ENCODE results near the gene PHYH.
"Not testable (repeated sequence)": the region's sequence is repeated elsewhere in the genome, so short reads cannot be mapped to it uniquely, and the experiment has no call there.

PHYH gene

DNA sequence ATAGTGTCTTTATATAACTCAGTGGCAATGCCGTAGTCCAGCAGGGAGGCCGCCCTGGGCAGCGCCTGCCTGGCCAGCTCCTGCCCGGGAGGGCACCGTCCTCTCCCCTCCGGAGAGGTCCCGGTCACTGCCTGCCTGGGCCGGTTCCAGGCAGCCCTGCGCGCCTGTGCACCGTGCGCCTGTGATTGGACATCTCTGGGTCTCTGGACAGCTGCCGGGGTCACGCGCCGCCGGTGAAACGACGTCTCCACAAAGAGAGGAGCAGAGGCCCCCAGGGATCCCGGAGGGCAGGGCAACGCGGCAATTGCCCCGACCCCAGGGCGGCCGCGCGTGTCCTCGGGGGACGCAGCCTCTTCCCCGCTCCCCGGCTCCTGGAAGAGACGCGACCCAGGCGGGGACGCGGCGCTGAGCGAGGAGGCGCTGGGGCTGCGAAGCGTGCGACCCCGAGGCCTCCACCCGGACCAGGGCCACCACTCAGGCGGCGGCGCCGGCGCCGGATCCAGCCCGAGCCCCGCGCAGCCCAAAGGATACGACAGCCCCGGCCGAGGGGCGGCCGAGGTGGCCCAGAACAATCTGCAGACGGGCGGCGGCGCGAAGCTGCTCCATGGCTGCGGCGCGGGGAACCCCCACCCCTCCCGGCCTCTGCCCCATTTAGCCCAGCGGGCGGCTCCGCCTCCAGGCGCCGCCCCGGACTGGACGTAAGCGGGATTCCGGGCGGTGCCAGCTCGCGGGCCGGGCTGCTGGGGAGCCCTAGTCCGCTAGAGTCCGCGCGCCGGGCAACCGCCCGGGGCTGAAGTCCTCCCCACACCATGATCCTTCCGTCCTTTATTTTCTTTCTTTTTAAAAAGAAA, at the start of gene PHYH:
TSS of gene PHYH (minus strand) at position 628 of the 851 bp plus-strand sequence. CDS start at position 606, 22 bp downstream.
- DNase-seq (ENCODE audit: low read depth in 2 of 2), result peak; percentile 23 to 24

DNA sequence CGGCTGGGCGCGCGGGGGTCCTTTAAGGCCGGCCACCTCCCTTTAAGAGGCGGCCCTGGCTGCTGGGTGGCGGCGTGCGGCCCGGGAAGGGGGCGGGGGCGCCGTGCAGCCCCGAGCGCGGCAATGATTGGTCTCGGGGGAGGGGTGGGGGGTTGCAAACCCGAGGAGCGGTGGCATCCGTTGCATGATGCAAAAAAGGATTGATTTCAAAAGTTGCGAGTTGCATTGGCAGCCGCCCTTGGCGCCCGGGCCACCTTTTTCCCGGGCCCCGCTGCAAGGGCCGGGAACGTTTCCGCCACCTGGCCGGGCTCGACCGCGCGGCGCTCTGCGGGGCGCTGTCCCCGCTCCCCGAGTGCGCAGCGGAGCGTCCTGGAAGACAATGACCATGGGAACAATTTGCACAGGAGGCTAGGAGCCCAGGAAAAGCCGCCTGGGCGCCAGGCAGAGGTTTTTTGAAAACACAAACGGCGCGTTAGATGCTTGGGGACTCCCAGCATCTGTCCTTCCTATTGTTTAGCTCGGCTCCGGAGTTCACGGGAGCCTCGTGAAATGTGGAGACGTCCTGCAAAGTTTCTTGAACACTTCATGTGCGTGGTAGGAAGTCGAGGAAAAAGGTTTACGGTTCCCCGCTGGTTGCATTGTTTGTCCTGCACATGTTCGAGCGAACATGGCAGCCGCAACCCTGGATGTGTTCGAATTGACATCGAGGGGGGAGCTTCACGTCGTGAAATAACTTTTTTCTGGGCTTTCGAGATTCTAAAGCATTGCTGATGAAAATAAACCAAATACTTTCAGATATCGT, 48.6 kb upstream of the PHYH start, which contains the start of gene SEPHS1:
TSS of gene SEPHS1 (minus strand) at position 78 of the 802 bp plus-strand sequence. CDS start 3,343 bp downstream, outside the sequence.
- peak; percentile 39 for DNase-seq (ENCODE audit: low read depth in 2 of 2)

DNA sequence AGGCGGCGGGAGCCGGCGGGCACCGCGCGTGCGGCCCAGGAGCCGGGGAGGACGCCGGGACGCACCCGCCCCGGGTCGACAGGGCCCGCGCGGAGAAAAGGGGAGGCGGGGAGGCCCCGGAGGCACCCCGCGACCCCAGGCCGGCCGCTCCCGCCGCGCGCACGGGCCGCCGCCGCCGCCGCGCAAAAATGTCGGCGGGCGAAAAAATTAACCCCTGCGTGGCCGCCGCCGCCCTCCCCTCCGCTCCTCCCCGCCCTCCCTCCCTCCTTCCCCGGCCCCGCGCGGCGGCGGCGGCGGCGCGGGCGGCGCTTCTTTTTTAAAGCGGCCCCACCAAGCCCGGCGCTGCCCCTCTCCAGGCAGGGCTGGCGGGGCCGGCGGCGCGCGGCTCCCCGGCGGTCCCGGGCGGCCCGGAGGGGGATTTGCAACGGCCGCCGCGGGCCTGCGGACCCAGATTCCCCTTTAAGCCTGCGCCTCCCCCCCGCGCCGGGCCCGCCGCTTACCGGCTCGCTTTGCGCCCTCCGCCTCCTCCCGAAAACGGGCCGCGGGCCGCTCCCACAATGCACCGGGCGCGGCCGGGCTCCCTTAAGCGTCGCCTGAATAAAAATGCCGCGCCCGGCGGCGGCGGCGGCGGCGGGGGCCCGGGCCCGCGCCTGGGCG, 47.8 kb upstream of the PHYH start:
- DNase-seq (ENCODE audit: low read depth in 2 of 2), result peak; percentile 50 to 61

GRCh38 chr10:13347043-13347499, 47.2 kb upstream of the PHYH start:
- DNase-seq (ENCODE audit: low read depth in 2 of 2), result no peak

- DNase-seq (ENCODE audit: low read depth in 2 of 2), result peak; percentile 54 to 57
Measured at GRCh38 chr10:13346283-13347042, 46.6 kb upstream of the PHYH start.

DNA sequence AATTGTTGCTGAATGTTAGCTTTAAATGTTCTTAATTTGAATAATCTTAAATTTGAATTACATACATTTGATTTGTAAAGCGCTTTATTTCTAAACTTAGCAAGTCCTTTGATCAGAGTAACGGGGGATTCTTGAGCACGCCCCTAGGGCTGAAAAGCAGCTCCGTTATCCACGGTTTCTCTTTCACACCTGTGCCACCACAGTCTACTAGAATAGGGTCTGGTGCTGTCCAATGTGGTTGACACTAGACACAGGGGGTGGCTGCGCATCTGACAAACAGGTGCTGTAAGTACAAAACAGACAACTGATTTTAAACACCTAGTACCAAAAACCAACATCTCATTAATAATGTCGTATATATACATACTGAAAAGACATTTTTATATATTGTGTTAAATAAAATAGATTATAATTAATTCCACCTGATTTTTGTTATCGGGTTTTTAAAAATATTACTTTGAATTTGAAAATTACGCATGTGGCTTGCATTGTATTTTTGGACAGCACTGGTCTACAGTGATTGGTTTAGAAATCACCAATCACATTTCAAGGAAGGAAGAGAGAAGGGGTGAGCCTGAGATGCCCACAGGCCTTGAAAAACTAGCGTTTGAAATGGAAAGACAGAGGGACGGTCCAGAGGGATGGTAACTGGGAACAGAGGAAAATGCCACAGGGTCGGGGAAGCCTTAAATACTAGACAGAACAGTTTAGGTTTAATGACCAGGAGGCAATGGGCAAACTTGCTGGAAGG, 40.9 kb upstream of the PHYH start:
- no peak for DNase-seq (ENCODE audit: low read depth in 2 of 2)

DNA sequence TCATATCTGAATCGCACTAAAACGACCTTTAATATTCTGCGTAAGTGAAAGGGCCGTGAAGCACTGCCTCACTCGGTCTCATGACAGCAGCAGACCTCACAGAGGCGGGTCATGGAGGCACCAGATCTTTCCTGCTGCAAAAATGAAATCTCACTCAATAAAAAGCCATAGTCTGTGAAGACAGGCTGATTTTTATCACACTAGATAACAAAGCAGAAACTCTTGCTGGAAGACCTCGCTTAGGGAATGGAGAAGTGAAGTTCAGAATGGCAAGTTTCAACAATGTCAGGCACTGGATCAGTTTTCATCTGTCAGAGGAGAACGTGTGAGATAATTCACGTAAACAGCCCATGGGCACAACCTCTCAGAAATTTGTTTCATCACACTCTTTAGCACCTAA, 40.2 kb upstream of the PHYH start:
- no peak for DNase-seq (ENCODE audit: low read depth in 2 of 2)

DNA sequence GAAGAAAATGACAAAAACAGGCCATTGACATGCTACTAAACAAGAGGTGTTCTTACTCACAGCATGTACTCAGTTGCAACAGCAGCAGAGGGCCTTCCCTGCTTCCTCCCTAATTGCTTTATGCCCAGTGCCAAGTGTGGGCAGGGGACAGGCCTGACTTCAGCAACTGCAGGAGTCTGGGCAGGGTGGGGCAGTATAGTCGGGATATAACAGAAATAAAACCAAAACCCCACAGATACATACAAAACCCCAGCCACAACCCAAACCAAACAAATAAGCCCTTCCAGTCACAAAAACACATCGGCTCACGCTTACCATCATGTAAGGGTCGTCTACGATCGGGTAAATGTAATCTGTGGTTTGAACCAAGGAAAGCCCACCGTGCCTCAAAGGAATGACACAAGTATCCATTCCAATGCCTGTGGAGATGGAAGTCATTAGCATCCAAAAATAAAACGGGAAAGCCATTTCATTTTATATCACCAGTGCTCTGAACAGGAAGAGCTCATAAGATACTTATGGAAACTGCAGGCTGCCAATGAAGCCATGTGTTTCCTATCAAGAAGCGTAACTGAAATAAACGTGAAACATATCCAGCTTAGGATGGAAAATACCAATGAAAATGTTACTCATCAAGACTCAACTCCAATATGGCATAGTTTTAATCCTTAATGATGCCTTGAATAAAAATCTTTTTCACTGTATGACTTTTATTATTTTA, 38.7 kb upstream of the PHYH start:
- DNase-seq (ENCODE audit: low read depth in 2 of 2), result peak; percentile 79 to 83

GRCh38 chr10:13337827-13338196, 37.9 kb upstream of the PHYH start:
- no peak for DNase-seq (ENCODE audit: low read depth in 2 of 2)

DNA sequence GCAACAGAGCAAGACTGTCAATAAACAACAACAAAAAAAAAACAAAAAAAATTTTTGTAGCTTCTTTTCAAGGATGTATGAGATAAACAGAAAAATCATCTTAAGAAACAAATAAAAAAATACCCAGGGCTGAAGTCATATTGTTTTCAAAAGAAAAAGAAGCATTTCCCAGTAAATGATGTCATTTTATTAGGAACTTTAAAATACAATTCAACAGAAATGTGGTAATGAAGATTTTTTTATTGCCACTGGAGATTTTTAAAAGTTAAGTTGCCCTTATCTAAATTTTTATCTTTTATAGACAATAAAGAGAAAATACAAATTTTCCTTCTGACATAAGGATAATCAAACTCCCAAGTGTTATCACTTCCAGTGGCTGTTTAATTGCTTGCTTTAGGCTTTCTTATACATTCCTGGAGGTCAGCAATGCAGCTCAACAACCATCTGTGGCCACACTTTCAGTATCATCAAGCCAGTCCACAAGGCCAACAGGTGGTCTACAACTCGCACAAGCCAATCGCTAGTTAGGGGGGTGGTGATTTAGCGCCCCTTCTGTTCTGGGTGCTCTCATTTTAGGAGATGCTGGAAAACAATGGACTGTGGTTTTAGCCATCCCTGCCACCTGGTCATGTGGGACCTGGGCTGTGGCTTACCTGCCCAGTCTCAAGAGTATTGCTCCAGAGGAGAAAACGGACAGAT, 37.4 kb upstream of the PHYH start:
- no peak for DNase-seq (ENCODE audit: low read depth in 2 of 2)

- DNase-seq (ENCODE audit: low read depth in 2 of 2), result no peak
Measured at GRCh38 chr10:13335881-13336280, 36.0 kb upstream of the PHYH start.

GRCh38 chr10:13334556-13334955, 34.7 kb upstream of the PHYH start:
- DNase-seq (ENCODE audit: low read depth in 2 of 2), result no peak

DNA sequence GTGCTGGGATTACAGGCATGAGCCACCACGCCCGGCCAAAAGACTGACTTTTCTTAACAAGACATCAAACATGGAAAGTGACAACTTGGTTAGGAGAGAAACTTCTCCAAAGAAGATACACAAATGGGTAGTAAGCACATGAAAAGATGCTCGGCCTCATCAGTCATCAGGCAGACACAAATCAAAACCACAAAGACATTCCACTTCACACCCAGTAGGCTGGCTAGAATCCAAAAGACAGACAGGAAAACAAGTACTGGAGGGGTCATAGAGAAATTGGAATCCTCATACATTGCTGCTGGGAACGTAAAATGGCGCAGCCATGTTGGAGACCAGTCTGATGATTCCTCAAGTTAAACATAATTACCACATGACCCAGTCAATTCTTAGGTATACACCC, 31.8 kb upstream of the PHYH start:
- no peak for DNase-seq (ENCODE audit: low read depth in 2 of 2)

DNA sequence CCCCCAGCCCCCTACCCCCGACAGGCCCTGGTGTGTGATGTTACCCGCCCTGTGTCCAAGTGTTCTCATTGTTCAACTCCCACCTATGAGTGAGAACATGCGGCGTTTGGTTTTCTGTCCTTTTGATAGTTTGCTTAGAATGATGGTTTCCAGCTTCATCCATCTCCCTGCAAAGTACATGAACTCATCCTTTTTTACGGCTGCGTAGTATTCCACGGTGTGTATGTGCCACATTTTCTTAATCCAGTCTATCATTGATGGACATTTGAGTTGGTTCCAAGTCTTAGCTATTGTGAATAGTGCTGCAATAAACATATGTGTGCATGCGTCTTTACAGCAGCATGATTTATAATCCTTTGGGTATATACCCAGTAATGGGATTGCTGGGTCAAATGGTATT, 31.1 kb upstream of the PHYH start:
- not testable (repeated sequence) for DNase-seq (ENCODE audit: low read depth in 2 of 2)

DNA sequence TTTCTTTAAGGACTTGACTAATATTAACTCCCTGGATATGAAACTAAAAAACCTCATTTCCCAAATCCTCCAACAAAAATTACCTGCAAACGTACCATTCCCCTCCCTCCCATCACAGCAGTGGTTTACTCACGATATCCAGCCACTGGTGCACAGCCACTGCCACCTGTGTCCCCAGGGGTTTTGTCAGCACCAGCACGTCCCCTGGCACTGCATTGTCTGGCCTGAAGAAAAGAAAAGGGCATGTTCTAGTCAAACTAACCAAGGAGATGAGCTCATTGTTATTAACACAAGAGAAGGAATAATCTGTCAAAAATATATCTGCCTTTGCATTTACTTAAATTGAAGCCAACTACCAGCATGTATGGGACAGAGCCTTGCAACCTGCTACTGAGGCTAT, 29.7 kb upstream of the PHYH start:
- no peak for DNase-seq (ENCODE audit: low read depth in 2 of 2)

- DNase-seq (ENCODE audit: low read depth in 2 of 2), result no peak
Measured at GRCh38 chr10:13328613-13329012, 28.7 kb upstream of the PHYH start.

DNA sequence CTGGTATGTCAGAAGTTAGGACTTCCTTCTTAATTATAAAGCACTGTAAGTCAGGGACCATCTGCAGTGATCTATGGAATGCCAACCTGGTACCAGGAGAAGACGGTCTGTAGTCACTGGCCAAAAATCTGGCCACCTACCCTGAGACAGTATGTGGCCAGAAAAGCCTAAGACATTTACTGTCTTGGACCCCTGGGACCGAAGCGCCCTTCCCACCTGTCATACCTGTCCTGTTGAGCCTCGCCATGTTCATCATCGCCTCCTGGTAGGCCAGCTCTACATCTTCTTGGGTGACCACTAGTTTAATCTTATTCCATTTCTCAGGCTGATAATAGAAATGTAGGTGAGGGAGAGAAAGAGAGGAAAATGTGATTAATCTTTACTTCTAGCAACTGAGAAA, 28.3 kb upstream of the PHYH start:
- DNase-seq (ENCODE audit: low read depth in 2 of 2), result no peak

DNA sequence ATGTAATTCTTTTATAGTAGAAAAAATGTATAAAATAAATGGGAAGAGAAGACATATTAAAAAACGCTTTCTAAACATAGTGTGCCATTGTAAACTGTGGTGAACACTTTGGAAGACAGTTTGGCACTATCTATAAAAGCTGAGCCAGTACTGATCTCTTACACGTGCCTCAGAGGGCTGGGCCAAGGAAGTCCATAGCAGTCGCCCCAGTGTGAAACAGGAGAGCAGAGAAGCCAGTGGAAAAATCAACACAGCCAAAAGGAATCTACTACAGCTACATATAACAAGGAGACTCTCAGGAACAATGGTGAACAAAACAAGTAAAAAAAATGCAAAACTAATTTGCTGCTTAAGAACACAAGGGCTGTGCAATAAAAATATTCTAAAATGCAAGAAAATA, 27.7 kb upstream of the PHYH start:
- DNase-seq (ENCODE audit: low read depth in 2 of 2), result no peak

DNA sequence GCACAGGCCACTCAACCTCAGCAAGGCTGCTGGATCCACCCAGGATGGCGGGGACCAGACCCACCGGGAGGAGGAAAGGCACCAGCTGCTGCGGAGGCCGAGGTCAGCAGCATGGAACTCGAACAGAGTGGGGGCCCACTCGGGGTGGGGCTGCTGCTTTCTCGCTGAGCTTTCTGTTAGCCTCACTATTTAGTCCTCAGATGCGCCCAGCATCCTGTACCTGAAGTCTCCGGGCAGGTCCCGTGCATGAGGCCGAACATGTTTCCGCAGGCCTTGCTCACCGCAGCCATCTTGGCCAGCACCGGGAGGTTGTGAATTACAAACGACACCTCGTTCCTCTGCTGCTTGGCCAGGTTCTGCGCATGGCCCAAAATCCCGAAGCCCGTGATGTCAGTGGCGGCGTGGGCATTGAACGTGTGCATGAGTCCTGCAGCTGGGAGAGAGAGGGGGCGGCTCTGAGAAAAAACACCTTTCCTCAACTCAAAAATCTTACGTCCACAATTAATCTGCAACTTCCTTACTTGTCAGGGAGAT, 22.8 kb upstream of the PHYH start:
- no peak for DNase-seq (ENCODE audit: low read depth in 2 of 2)

All from fibroblast of skin of left biceps (primary cell).